ENCODE results near the gene IKZF3. TPM values are rescaled to one million over a fixed set of nuclear protein-coding genes. Genes with fewer than 3 reads are reported as not detected.

Gene IKZF3
- total RNA-seq, 4 donors from 2014 or later: 1.8 to 2.8 (median 2.6) TPM

DNA sequence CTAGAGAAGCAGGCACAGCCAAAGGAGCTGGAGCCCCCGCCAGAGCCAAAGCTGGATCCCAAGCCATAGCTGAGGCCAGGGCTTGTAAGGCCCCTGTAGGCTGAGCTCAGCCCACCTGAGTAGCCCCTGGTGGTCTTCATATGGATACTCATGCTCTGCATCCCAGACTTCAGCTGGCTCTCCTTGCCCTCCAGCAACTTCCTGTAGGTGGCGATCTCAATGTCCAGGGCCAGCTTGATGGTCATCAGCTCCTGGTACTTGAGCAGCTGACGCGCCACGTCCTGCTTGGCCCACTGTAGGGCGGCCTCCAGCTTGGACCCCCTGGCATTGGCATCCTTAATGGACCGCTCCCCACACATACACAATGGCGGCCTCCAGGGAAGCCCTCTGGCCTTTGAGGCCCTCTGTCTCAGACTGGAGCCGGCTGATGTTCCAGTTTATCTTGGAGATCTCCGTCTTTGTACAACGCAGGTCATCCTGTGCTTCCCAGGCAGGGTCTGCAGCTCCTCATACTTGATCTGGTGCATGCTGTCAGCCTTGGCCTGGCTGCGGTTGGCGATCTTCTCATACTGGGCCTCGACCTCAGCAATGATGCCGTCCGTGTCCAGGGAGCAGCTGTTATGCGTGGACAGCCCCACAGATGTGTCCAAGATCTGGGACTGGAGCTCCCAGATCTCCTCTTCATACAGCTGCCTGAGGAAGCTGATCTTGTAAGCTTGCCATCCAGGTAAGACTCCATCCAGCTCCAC is 28.9 kb downstream of the IKZF3 start:
- H3K36me3 ChIP-seq: no peaks in the 10 kb centered on the region
- no peak overlapping the region for H3K4me3 ChIP-seq (replicated peaks in 1 of 3)
- WGBS, 2 donors: 93 to 95% methylated on average over 7 to 14 of the region's 17 CpGs
- no peak for TF ChIP-seq CTCF (IDR thresholded peaks at IDR 0.05)
- no peaks in the 10 kb centered on the region for H3K4me1 ChIP-seq
- intact Hi-C loops (cut with DNase I): no loop called here
- no peaks in the 10 kb centered on the region for H3K27me3 ChIP-seq
- no peak for DNase-seq
- no peaks in the 10 kb centered on the region for H3K9me3 ChIP-seq
- no peak overlapping the region for H3K27ac ChIP-seq

DNA sequence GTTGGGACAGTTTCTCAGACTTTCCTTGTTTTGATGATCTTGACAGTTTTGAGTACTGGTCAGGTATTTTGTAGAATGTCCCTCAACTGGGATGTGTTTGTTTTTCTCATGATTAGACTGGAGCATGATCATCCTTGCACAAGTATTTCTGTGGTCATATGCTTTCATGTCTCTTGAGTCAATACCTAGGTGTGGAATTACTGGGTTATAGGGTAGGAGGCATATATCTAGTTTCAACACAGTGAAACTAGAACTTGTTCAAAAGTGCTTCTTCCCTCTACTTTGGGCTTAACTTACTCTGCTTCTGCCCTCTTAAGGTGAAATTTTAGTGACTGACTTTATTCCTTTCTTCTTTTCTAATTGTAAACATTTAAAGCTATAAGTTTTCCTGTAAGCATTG is 30.1 kb downstream of the IKZF3 start:
- no peaks in the 10 kb centered on the region for H3K27me3 ChIP-seq

DNA sequence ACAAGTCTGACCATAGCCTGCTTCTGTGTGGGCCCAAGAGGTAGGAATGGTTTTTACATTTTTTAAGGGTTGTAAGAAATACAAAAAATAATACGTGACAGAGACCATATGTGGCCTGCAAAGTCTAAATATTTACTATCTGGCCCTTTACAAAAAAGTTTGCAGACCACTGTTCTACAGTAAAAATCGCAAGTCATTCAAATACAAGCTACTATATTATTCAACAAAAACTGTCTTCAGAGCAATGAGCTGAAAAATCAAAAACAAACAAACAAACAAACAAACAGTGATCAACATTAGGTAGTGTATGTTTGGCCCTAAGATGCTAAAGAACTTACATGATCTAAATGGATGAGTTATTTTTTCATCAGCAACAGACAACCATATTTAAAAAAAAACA is 32.5 kb downstream of the IKZF3 start:
- H3K4me3 ChIP-seq (replicated peaks in 1 of 3): no peak overlapping the region
- 87 to 92% methylated on average over 2 of the region's 2 CpGs for WGBS, 2 donors
- intact Hi-C loops (cut with DNase I): no loop called here
- H3K27ac ChIP-seq: no peak overlapping the region
- no peaks in the 10 kb centered on the region for H3K4me1 ChIP-seq
- no peaks in the 10 kb centered on the region for H3K9me3 ChIP-seq
- no peaks in the 10 kb centered on the region for H3K27me3 ChIP-seq
- H3K36me3 ChIP-seq: no peaks in the 10 kb centered on the region
- no peak for DNase-seq
- no peak for TF ChIP-seq POLR2A (IDR thresholded peaks at IDR 0.05)
- no peak for TF ChIP-seq CTCF (IDR thresholded peaks at IDR 0.05)

More for the DNA sequence above, 30.1 kb downstream of the IKZF3 start:
- Histone ChIP-seq H3K36me3 (no peaks in the 10 kb centered on the region), H3K9me3 (no peaks in the 10 kb centered on the region), H3K27ac (no peak overlapping the region), H3K4me3 (replicated peaks in 1 of 3) (no peak overlapping the region), H3K4me1 (no peaks in the 10 kb centered on the region)
- TF ChIP-seq POLR2A (IDR thresholded peaks at IDR 0.05) (no peak), CTCF (IDR thresholded peaks at IDR 0.05) (no peak)
- no peak for DNase-seq
- intact Hi-C loops (cut with DNase I): no loop called here

DNA sequence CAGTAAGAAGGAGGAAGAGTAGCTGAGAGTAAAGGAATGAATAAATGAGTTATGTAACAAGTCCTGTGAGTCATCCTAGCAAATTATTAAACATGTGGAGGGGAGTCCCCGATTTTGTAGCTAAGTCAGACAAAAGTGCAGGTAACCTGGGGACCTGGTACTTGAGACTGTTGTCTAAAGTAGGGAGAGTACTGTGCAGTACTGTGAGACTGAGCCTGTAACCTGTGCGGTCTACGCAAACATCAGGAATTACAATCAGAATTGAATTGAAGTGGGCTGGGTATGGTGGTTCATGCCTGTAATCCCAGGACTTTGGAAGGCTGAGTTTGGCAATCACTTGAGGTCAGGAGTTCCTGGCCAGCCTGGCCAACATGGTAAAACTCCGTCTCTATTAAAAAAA is 35.7 kb downstream of the IKZF3 start:
- 80 to 84% methylated on average over 4 of the region's 4 CpGs for WGBS, 2 donors
- TF ChIP-seq CTCF (IDR thresholded peaks at IDR 0.05) (no peak), POLR2A (IDR thresholded peaks at IDR 0.05) (no peak)
- Histone ChIP-seq H3K36me3 (no peaks in the 10 kb centered on the region), H3K27ac (no peak overlapping the region), H3K4me1 (no peaks in the 10 kb centered on the region), H3K4me3 (replicated peaks in 1 of 3) (no peak overlapping the region), H3K9me3 (no peaks in the 10 kb centered on the region), H3K27me3 (no peaks in the 10 kb centered on the region)
- intact Hi-C loops (cut with DNase I): no loop called here
- no peak for DNase-seq

DNA sequence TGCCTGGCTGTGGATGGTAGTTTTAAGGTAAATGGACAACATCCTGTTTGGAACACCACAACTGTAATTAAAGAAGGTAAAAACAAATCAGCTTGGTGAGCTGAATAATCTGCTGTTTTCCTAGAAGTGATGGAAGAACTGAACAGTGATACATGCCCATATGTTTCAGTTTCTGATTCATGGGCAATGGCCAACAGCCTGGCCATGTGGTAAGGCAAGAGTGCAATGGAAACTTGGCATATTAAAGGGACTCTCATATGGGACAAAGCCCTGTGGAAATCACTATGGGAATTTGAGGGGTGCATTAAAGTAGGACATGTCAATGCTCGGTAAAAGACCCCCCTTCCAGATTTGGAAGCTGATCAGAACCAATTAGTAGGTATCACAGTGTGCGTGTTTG is 37.8 kb downstream of the IKZF3 start:
- H3K9me3 ChIP-seq: no peaks in the 10 kb centered on the region

More for the DNA sequence above, 37.8 kb downstream of the IKZF3 start:
- no peak for DNase-seq
- Histone ChIP-seq H3K4me3 (replicated peaks in 1 of 3) (no peak overlapping the region), H3K27ac (no peak overlapping the region), H3K36me3 (no peaks in the 10 kb centered on the region), H3K27me3 (no peaks in the 10 kb centered on the region), H3K4me1 (no peaks in the 10 kb centered on the region)
- TF ChIP-seq CTCF (IDR thresholded peaks at IDR 0.05) (no peak), POLR2A (IDR thresholded peaks at IDR 0.05) (no peak)
- intact Hi-C loops (cut with DNase I): no loop called here
- WGBS, 2 donors: 96 to 100% methylated on average over 2 of the region's 2 CpGs

Data from thyroid gland (tissue), 4 donors.